ENCODE measurements around the gene AKNA. TPM values are rescaled to one million over a fixed set of nuclear protein-coding genes. Genes with fewer than 3 reads are reported as not detected.

AKNA gene
- total RNA-seq, 1 experiment from 2014 or later, result 3.9 TPM

DNA sequence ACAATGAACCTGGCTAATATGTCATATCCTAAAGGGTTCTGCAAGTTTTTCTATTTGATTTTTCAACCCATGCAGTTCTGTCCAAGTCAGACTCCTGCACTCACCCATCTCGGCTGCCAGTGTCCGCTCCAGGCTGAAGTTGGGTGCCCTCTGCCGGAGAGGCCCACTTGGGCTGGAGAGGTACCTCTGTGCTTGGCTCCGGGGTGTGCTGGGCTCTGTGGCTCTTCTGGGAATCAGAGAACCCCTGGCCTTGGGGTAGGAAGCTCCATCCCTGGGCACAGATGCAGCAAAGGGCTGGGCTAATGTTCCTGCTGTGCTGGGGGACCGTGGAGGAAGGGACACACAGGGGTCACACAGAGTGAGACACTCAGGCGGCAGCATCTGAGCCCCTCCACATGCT, 32.0 kb downstream of the AKNA start:
- no peak overlapping the region for H3K27ac Mint-ChIP-seq (ENCODE audit: unreplicated experiment)
- H3K9me3 Mint-ChIP-seq (ENCODE audit: low read depth, unreplicated experiment), result no peaks in the 10 kb centered on the region
- TF ChIP-seq, protein P1, sequence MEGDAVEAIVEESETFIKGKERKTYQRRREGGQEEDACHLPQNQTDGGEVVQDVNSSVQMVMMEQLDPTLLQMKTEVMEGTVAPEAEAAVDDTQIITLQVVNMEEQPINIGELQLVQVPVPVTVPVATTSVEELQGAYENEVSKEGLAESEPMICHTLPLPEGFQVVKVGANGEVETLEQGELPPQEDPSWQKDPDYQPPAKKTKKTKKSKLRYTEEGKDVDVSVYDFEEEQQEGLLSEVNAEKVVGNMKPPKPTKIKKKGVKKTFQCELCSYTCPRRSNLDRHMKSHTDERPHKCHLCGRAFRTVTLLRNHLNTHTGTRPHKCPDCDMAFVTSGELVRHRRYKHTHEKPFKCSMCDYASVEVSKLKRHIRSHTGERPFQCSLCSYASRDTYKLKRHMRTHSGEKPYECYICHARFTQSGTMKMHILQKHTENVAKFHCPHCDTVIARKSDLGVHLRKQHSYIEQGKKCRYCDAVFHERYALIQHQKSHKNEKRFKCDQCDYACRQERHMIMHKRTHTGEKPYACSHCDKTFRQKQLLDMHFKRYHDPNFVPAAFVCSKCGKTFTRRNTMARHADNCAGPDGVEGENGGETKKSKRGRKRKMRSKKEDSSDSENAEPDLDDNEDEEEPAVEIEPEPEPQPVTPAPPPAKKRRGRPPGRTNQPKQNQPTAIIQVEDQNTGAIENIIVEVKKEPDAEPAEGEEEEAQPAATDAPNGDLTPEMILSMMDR (IDR thresholded peaks at IDR 0.05; ENCODE audit: unreplicated experiment), result no peak
- no TSS peak for BruUV-seq (replicated peaks)
- H3K4me1 Mint-ChIP-seq (ENCODE audit: low read depth, unreplicated experiment), result no peaks in the 10 kb centered on the region
- H3K27me3 Mint-ChIP-seq (ENCODE audit: unreplicated experiment), result no peaks in the 10 kb centered on the region
- H3K36me3 Mint-ChIP-seq (ENCODE audit: insufficient read depth, unreplicated experiment), result no peaks in the 10 kb centered on the region
- CTCF ChIA-PET, result interaction anchor here (0.5 kb wide), 1 partner anchor 43 kb away, joined by 4 read pairs; no protein-coding TSS in a partner anchor
- intact Hi-C loops (cut with micrococcal nuclease; ENCODE audit: unreplicated experiment), result no loop called here
- no peak overlapping the region for H3K4me3 Mint-ChIP-seq (ENCODE audit: low read depth, unreplicated experiment)
- no peak for DNase-seq

DNA sequence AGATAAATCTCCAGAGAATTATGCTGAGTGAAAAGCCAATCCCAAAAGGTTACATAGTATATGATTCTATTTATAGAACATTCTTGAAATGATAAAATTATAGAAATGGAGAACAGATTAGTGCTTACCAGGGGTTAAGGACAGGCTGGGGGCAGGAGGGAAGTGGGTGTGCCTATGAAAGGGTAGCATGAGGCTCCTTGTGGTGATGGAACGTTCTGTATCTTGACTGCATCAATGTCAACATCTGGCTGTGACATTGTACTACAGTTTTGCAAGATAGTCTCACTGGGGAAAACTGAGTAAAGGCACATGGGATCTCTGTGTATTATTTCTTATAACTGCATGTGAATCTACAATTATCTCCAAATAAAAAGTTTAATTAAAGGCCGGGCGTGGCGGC, 35.9 kb downstream of the AKNA start:
- intact Hi-C loops (cut with micrococcal nuclease; ENCODE audit: unreplicated experiment), result no loop called here
- no peak overlapping the region for H3K27ac Mint-ChIP-seq (ENCODE audit: unreplicated experiment)
- BruUV-seq (replicated peaks), result no TSS peak
- TF ChIP-seq, protein P1 (IDR thresholded peaks at IDR 0.05; ENCODE audit: unreplicated experiment), result no peak
- peaks cover 21% of the 10 kb centered on the region for H3K4me1 Mint-ChIP-seq (ENCODE audit: low read depth, unreplicated experiment)
- no peaks in the 10 kb centered on the region for H3K9me3 Mint-ChIP-seq (ENCODE audit: low read depth, unreplicated experiment)
- H3K27me3 Mint-ChIP-seq (ENCODE audit: unreplicated experiment), result no peaks in the 10 kb centered on the region
- no peak for DNase-seq
- CTCF ChIA-PET, result no interaction called here
- peaks cover 8% of the 10 kb centered on the region for H3K36me3 Mint-ChIP-seq (ENCODE audit: insufficient read depth, unreplicated experiment)
- no peak overlapping the region for H3K4me3 Mint-ChIP-seq (ENCODE audit: low read depth, unreplicated experiment)

DNA sequence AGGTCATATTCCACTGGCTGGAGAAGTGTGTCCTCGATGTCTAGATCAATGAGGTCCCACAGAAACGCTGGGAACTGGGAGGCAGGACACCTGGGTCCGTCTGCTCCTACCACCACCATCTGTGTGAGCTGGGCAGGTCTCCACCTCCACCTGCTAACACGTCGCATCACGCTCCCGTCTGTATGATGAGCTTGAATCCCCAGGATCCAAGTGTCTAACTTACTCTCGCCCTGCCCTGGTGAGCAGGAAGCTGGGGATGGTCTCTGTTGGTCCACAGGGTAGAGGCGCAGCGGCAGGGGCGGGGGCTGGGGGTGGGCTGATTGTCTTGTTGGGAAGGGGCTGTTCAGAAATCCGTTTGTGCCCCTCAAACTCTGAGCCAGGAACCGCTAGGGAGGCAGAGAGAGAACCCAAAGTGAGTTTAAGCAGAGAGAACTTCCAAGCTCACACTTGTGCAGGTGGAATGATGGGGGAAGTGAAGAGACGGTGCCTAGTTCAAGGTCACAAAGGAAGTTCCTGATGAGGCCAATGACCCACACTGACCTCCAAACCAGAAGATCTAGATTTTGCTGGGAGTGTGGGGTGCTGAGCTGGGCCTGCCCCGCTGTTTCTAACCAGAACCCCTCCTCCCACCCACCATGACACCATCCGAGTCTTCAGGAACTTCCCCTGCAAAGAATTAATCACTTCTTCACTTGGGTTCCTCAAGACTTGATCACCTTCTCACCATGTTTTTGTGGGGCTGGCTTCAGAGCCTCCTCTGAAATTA, 37.0 kb downstream of the AKNA start:
- peaks cover 8% of the 10 kb centered on the region for H3K36me3 Mint-ChIP-seq (ENCODE audit: insufficient read depth, unreplicated experiment)
- no peaks in the 10 kb centered on the region for H3K9me3 Mint-ChIP-seq (ENCODE audit: low read depth, unreplicated experiment)
- peaks cover 21% of the 10 kb centered on the region for H3K4me1 Mint-ChIP-seq (ENCODE audit: low read depth, unreplicated experiment)
- no peaks in the 10 kb centered on the region for H3K27me3 Mint-ChIP-seq (ENCODE audit: unreplicated experiment)
- CTCF ChIA-PET, result no interaction called here
- intact Hi-C loops (cut with micrococcal nuclease; ENCODE audit: unreplicated experiment), result no loop called here
- TF ChIP-seq, protein P1 (IDR thresholded peaks at IDR 0.05; ENCODE audit: unreplicated experiment), result no peak
- no TSS peak for BruUV-seq (replicated peaks)
- no peak for DNase-seq
- no peak overlapping the region for H3K27ac Mint-ChIP-seq (ENCODE audit: unreplicated experiment)
- no peak overlapping the region for H3K4me3 Mint-ChIP-seq (ENCODE audit: low read depth, unreplicated experiment)

DNA sequence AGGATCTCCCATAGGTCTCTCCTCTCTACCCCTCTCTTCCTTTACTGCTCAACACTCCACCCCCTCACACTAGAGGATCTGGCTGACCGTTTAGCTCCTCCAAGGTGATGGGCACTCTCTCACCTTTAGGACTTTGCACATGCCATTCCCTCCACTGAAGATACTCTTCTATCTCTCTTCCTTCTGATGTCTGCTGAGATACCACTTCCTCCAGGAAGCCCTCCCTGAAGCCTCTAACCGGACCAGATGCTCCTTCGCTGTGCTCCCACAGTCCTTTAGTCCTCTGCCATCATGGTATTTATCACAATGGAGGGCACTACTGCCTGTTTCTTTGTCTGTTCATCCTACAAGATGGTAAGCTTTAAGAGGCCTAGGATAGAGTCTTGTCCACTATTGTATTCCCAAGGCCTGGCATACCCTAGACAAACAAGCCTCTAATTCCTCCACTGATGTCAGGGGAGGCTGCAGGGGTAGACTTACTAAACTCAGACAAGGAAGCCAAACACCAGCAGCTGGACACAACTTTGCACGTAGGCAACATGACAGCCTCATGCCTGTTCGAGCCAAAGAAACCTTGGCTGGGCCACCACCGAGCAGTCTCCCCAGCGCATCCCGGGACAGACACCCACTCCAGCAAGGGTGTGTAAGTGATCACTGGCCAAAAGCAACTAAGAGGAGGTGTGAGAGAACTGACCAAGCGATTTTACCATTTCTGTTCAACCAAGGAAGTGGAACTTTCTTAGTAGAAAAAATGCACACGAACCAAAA, 37.9 kb downstream of the AKNA start:
- Mint-ChIP-seq H3K4me1 (ENCODE audit: low read depth, unreplicated experiment) (peaks cover 21% of the 10 kb centered on the region), H3K27ac (ENCODE audit: unreplicated experiment) (peak overlapping the region; percentile 78)

More for the DNA sequence above, 37.9 kb downstream of the AKNA start:
- no peaks in the 10 kb centered on the region for H3K27me3 Mint-ChIP-seq (ENCODE audit: unreplicated experiment)
- H3K9me3 Mint-ChIP-seq (ENCODE audit: low read depth, unreplicated experiment), result no peaks in the 10 kb centered on the region
- no TSS peak for BruUV-seq (replicated peaks)
- CTCF ChIA-PET, result no interaction called here
- DNase-seq, result no peak
- intact Hi-C loops (cut with micrococcal nuclease; ENCODE audit: unreplicated experiment), result no loop called here
- peaks cover 8% of the 10 kb centered on the region for H3K36me3 Mint-ChIP-seq (ENCODE audit: insufficient read depth, unreplicated experiment)
- TF ChIP-seq, protein P1 (IDR thresholded peaks at IDR 0.05; ENCODE audit: unreplicated experiment), result no peak
- no peak overlapping the region for H3K4me3 Mint-ChIP-seq (ENCODE audit: low read depth, unreplicated experiment)

Data from Calu3 (cell line).